GM18508 (cell line): ENCODE results near the gene SURF6.
"Not testable (repeated sequence)": the region's sequence is repeated elsewhere in the genome, so short reads cannot be mapped to it uniquely, and the experiment has no call there.

Source experiments
- ATAC-seq: cut with Tn5 transposase; IDR thresholded peaks from one replicate; pipeline ENCODE4 v1.9.1; 2021; ENCODE audit warnings: moderate number of reproducible peaks; ENCODE audit not compliant: insufficient read depth, unreplicated experiment

SURF6 gene

GRCh38 chr9:133301253-133302230 is 34.4 kb downstream of the SURF6 start:
- no peak for ATAC-seq

DNA sequence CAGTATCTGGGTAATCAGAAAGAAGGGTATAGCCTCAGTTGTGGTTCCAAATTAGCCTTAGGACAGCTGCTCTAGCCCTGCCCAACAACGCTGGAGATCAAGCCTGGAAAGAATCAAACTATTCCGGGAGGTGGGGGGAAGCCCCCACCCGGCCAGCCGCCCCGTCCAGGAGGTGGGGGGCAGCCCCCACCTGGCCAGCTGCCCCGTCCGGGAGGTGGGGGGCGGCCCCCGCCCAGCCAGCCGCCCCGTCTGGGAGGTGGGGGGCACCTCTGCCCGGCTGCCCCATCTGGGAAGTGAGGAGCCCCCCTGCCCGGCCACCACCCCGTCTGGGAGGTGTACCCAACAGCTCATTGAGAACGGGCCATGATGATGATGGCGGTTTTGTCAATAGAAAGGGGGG is 36.0 kb downstream of the SURF6 start:
- ATAC-seq = not testable (repeated sequence)

DNA sequence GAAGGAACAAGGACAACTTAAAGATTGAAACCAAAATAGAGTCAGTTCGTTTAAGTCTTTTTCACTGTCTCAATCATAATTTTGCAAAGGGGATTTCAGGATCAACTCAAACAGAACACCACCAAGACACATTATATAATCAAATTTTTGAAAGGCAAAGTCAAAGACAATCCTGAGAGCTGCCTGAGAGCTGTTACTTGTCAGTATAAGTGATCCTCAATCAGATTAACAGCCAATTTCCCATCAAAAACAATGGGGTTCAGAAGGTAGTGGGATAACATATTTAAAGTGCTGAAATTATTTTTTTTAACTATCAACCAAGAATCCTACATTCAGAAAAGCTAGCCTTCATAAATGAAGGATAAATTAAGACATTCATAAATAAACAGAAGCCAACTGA is 41.7 kb downstream of the SURF6 start:
- no peak for ATAC-seq

DNA sequence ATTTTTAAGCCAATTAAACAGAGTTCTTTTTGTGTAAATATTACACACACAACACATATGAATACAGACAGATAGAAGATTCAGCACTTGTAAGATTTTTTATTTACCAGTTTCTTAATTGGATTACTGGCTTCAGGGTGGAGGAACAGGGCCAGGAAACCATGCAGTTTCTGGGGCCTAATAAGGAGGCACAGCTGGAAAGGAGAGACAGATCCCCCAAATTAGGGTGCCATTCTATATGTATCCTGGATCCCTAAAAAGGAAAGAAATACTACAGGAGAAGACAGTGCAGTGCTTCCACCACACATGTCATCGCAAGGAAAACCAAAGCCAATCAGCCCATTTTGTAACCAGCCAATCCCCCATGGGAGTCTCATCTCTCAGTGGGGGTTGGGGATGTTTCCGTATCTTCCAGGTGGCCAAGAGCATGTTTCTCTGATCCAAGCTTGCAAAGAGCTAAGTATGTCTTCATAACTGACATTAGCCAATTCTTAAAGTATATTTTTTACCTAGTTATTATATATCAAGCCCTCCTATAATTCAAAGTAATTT is 45.2 kb downstream of the SURF6 start:
- no peak for ATAC-seq

- ATAC-seq = no peak
Observed at GRCh38 chr9:133286523-133286922, 49.5 kb downstream of the SURF6 start.

GRCh38 chr9:133285252-133285775 is 50.7 kb downstream of the SURF6 start:
- no peak for ATAC-seq

GRCh38 chr9:133284362-133284761 is 51.6 kb downstream of the SURF6 start:
- no peak for ATAC-seq

- ATAC-seq = not testable (repeated sequence)
Observed at GRCh38 chr9:133283255-133284032, 52.5 kb downstream of the SURF6 start.

DNA sequence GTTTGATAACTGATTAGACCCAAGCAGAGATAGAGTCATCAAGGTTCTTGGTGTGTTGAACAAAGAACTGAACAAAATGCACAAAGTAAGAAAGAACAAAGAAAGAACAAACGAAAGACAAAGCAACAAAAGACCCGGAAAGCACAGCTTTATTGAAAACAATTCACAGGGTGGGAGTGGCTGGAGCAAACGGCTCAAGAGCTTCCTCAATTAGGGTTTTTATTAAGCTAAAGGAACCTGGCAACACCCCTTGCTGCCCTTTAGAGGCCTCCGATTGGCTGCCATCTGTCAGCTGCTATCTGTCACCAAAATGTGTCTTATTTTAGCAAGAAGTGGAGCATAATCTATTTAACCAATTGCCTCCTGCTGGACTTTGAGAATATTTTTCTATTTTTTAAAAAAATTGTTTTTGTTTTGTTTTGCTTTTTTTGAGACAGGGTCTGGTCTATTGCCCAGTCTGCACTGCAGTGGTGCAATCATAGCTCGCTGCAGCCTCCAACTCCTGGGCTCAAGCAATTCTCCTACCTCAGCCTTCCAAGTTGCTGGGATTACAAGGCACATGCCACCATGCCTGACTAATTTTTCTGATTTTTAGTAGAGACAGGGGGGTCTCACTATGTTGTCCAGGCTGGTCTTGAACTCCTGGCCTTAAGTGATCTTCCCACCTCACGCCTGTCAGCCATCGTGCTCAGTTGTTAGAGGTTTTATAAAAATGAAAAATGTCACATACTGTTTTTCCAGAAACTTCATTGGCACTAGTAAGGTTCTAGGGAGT is 53.3 kb downstream of the SURF6 start:
- no peak for ATAC-seq

GRCh38 chr9:133280392-133280791 is 55.6 kb downstream of the SURF6 start:
- ATAC-seq = no peak
